ENCODE measurements around the gene PSMG1. TPM values are rescaled to one million over a fixed set of nuclear protein-coding genes. Genes with fewer than 3 reads are reported as not detected.

Gene PSMG1
- total and polyA plus RNA-seq, 9 of the 15 experiments (the other 6 are each of a cell fraction or from before 2014, with no cell fraction given), result 54.5 to 427 (median 328) TPM

GRCh38 chr21:39183272-39184049 lies at the start of gene PSMG1 (continued):
- TF ChIP-seq ZNF347 (CRISPR knock-in tag; IDR thresholded peaks at IDR 0.05; ENCODE audit: low read depth), result no peak
- TF ChIP-seq GATAD2A (IDR thresholded peaks at IDR 0.05), result 0 out of 2 replicates have a peak, but pooled peaks have one; percentile 49
- no peak for TF ChIP-seq TSC22D4 (tag; IDR thresholded peaks at IDR 0.05)
- TF ChIP-seq, protein P1, sequence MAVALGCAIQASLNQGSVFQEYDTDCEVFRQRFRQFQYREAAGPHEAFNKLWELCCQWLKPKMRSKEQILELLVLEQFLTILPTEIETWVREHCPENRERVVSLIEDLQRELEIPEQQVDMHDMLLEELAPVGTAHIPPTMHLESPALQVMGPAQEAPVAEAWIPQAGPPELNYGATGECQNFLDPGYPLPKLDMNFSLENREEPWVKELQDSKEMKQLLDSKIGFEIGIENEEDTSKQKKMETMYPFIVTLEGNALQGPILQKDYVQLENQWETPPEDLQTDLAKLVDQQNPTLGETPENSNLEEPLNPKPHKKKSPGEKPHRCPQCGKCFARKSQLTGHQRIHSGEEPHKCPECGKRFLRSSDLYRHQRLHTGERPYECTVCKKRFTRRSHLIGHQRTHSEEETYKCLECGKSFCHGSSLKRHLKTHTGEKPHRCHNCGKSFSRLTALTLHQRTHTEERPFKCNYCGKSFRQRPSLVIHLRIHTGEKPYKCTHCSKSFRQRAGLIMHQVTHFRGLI (CRISPR knock-in tag; IDR thresholded peaks at IDR 0.05), result no peak
- no peak for TF ChIP-seq CHD4 (IDR thresholded peaks at IDR 0.05; ENCODE audit: insufficient read depth, insufficient replicate concordance, low read depth, low read length, poor library complexity, severe bottlenecking)
- TF ChIP-seq RFX5 (IDR thresholded peaks at IDR 0.05; ENCODE audit: low read depth, low read length), result no peak
- no peak; the same call in 1 of the 2 replicates for TF ChIP-seq ZNF444 (CRISPR knock-in tag; IDR thresholded peaks at IDR 0.05)
- TF ChIP-seq TSHZ1 (CRISPR knock-in tag; IDR thresholded peaks at IDR 0.05), result no peak
- peak; percentile 100 for TF ChIP-seq DNMT1 (IDR thresholded peaks at IDR 0.05)
- TF ChIP-seq DEAF1 (CRISPR knock-in tag; IDR thresholded peaks at IDR 0.05), result peak; percentile 9; the same call in 1 of the 2 replicates
- peak; percentile 94 for TF ChIP-seq EP400 (IDR thresholded peaks at IDR 0.05)
- no peak for TF ChIP-seq JUNB (CRISPR knock-in tag; conservative IDR thresholded peaks at IDR 0.05)
- TF ChIP-seq, protein P2, sequence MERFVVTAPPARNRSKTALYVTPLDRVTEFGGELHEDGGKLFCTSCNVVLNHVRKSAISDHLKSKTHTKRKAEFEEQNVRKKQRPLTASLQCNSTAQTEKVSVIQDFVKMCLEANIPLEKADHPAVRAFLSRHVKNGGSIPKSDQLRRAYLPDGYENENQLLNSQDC (CRISPR knock-in tag; IDR thresholded peaks at IDR 0.05), result peak; percentile 91
- TF ChIP-seq BRF1 (IDR thresholded peaks at IDR 0.05; ENCODE audit: borderline replicate concordance, extremely low read depth, insufficient read length), result no peak
- peak; percentile 61 to 76; a peak in 3 of 4 replicates for TF ChIP-seq NONO (IDR thresholded peaks at IDR 0.05; ENCODE audit: low read depth in 2 of 2, low read length in 1 of 2)
- peak; percentile 61 for TF ChIP-seq CREB1 (IDR thresholded peaks at IDR 0.05)
- peak; percentile 31; the same call in 1 of the 2 replicates for TF ChIP-seq CREB1 (CRISPR knock-in tag; IDR thresholded peaks at IDR 0.05)
- TF ChIP-seq ZNF274 (IDR thresholded peaks at IDR 0.05; ENCODE audit: borderline replicate concordance, low read depth, low read length), result no peak
- no peak for TF ChIP-seq NFE2L1 (tag; IDR thresholded peaks at IDR 0.05; ENCODE audit: borderline replicate concordance, low read depth)
- TF ChIP-seq JUND (IDR thresholded peaks at IDR 0.05; ENCODE audit: borderline replicate concordance, low read depth, low read length), result peak; percentile 24
- TF ChIP-seq JUND (tag; IDR thresholded peaks at IDR 0.05; ENCODE audit: borderline replicate concordance, low read depth, low read length), result peak; percentile 26; the same call in 1 of the 3 replicates
